Measurements from ENCODE around the gene AGBL5. TPM values are rescaled to one million over a fixed set of nuclear protein-coding genes. Genes with fewer than 3 reads are reported as not detected.
"Not testable (repeated sequence)": the region's sequence is repeated elsewhere in the genome, so short reads cannot be mapped to it uniquely, and the experiment has no call there.

AGBL5 gene
- total RNA-seq, 1 donor from 2014 or later, result 8.9 TPM

DNA sequence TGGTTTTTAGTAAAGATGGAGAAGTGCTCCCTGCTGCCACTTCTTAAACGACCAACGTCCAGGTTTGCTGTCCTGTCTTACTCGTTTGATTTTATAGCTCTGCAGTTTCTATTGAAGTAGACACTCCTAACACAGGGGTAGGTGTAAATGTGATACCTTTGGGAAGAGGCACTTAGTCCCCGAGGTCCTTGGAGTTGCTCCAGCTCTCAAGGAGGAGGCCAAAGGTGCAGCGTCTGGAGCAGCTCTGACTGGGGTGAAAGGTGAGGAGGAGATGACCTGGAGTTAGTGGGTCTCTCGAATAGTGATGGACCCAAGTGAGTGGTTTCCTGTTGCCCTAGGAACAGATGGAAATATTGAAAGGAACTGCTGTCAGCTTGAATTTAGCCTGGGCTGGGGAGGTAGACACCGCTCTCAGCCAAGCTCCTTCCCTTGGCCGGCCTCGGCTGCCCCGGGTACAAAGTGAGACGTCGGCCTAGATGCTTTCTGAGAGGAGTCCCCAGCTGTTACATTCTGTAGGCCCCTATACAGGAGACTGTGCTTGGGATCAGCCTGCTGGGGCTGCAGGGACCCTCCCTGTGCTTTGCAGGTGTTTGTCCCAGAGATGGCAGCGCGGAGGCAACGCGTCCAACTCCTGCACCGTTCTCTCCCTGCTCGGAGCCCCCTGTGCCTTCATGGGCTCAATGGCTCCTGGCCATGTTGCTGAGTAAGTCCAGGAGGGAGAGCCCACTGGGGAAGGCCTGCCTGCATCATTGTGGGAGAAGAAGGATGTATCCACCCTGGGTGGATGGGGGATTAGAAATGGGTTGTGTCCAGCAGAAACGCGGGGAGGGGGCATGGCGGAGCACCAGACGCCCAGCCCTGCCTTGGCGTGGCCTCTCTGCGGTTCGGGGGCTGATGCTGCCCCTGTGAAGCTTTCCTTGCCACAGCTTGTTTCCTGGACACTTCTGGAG is 40.6 kb downstream of the AGBL5 start:
- no peak for DNase-seq

GRCh38 chr2:27092696-27093429 is 41.4 kb downstream of the AGBL5 start:
- no peak for DNase-seq

- DNase-seq, result no peak
These were observed 42.2 kb downstream of the AGBL5 start for GRCh38 chr2:27093430-27094352.

DNA sequence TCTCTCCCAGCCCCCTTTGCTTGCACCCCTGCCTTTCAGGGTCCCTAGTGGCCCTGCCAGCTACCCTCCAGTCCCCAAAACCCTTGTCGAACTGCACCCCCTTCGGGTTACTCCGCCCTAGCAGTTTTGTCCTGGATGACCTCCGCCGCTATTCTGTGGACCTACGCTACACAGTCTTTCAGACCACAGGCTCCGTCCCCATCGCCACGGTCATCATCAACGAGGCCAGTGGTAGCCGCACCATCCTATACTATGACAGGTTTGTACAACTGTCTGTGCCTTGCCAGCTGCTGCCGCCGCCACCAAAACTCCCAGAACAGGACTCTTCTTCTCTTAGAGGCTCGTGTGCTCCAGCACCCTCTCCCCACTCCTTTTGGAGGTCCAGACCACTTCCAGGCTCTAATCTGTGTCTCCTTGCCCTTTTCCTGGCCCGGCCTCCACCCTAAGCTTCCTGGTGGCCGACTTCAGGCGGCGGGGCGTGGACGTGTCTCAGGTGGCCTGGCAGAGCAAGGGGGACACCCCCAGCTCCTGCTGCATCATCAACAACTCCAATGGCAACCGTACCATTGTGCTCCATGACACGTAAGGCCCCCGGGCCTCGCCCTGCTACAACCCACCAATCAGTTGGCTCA is 43.0 kb downstream of the AGBL5 start:
- DNase-seq, result no peak

GRCh38 chr2:27095427-27095744 is 43.9 kb downstream of the AGBL5 start:
- no peak for DNase-seq

GRCh38 chr2:27095745-27096651 is 44.5 kb downstream of the AGBL5 start:
- peak; percentile 84 for DNase-seq

- no peak for DNase-seq
These were observed 45.4 kb downstream of the AGBL5 start for GRCh38 chr2:27096748-27097297.

GRCh38 chr2:27097341-27097740 is 45.9 kb downstream of the AGBL5 start:
- no peak for DNase-seq

DNA sequence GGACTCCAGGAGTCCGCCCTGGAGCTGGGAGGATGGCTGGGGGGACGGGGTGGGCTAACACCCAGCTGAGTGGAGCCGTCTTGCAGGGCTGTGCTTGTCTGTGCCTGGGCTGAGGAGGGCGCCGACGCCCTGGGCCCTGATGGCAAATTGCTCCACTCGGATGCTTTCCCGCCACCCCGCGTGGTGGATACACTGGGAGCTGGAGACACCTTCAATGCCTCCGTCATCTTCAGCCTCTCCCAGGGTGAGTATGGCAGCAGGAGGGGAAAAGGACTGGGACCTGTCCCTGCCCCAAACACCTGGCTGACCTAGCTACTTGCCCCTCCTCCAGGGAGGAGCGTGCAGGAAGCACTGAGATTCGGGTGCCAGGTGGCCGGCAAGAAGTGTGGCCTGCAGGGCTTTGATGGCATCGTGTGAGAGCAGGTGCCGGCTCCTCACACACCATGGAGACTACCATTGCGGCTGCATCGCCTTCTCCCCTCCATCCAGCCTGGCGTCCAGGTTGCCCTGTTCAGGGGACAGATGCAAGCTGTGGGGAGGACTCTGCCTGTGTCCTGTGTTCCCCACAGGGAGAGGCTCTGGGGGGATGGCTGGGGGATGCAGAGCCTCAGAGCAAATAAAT is 48.0 kb downstream of the AGBL5 start:
- no peak for DNase-seq

- DNase-seq, result no peak
These were observed 48.6 kb downstream of the AGBL5 start for GRCh38 chr2:27100036-27100435.

- DNase-seq, result no peak
These were observed 50.9 kb downstream of the AGBL5 start for GRCh38 chr2:27102329-27102728.

GRCh38 chr2:27105981-27106380 is 54.5 kb downstream of the AGBL5 start:
- DNase-seq, result no peak

DNA sequence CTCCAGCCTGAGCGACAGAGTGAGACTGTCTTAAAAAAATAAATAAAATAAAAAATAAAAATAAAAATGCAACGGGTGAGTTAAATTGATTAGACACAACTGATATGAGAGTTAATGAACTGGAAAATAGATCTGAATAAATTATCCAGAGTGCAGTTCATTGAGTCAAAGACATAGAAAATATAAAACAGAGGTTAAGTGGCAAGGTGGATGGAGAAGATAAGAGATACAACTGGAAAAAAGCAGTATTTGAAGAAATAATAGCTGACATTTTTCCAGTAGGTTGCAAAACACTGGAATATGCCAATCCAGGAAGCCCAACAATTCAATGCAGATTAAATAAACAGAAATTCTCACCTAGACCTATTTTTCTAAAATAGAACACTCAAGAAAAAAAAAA is 56.8 kb downstream of the AGBL5 start:
- DNase-seq, result no peak

- no peak for DNase-seq
These were observed 57.6 kb downstream of the AGBL5 start for GRCh38 chr2:27109083-27109482.

DNA sequence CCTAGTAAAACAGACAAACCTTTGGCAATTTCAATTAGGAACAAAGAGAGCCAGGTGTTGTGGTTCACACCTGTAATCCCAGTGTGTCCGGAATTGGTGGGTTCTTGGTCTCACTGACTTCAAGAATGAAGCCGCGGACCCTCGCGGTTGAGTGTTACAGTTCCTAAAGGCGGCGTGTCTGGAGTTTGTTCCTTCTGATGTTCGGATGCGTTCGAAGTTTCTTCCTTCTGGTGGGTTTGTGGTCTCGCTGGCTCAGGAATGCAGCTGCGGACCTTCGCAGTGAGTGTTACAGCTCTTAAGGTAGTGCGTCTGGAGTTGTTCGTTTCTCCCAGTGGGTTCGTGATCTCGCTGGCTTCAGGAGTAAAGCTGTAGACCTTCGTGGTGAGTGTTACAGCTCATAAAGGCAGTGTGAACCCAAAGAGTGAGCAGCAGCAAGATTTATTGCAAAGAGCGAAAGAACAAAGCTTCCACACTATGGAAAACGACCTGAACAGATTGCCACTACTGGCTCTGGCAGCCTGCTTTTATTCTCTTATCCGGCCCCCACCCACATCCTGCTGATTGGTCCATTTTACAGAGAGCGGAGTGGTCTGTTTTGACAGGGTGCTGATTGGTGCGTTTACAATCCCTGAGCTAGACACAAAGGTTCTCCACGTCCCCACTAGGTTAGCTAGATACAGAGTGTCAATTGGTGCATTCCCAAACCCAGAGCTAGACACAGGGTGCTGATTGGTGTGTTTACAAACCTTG is 59.3 kb downstream of the AGBL5 start:
- DNase-seq, result not testable (repeated sequence)

DNA sequence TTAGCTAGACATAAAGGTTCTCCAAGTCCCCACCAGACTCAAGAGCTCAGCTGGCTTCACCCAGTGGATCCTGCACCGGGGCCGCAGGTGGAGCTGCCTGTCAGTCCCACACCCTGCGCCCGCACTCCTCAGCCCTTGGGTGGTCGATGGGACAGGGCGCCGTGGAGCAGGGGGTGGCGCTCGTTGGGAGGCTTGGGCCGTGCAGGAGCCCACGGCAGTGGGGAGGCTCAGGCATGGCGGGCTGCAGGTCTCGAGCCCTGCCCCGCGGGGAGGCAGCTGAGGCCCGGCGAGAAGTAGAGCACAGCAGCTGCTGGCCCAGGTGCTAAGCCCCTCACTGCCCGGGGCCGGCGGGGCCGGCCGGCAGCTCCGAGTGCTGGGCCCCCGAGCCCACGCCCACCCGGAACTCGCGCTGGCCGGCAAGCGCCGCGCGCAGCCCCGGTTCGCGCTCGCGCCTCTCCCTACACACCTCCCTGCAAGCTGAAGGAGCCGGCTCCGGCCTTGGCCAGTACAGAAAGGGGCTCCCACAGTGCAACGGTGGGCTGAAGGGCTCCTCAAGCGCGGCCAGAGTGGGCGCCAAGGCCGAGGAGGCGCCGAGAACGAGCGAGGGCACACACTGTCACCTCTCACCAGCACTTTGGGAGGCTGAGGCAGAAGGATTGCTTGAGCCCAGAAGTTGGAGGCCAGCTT is 60.1 kb downstream of the AGBL5 start:
- DNase-seq, result not testable (repeated sequence)

DNA sequence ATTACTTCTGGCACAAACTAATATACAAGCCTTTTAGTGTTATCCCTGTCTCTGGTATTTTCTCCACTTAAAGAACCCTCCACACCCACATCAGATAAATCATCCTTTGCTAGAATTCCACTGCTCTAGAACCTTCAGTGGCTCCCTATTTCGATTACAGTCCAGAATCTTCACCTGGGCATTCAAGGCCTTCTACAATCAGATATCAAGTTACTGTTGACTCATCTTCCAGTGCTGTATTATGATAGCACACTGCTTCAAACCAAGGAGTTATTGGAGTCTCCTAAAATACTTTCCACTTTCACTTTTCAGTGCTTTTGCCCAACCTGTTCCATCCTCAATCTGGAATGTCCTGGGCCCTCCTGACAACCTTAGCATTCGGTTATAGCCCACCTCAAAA is 64.1 kb downstream of the AGBL5 start:
- no peak for DNase-seq

DNA sequence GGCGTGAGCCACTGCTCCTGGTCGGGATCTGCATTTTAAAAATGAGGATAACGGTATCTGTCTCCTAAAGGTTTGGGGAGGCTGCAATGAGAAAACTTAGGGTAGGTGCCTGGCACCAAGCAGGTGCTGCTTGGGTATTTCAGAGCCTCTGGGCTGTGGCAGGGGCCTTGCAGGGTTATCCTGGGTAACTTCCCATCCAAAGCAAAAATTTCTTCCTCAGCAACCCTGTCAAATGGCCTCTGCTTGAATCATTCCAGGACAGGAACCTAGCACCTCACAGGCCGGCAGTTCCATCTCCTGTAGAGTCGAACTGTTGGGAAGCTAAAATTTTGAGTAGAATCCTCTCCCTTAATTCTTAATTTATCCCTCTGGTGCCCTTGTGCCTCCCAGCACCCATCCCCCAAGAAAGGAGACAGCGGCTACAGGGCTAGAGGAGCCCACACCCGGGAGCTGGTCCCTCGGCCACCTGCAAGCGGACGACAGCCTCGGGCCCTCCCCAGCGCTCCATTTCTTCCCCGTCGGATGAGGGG is 66.6 kb downstream of the AGBL5 start:
- no peak for DNase-seq

Measured in tongue (tissue), 2 donors.